ENCODE data around the gene PLCB3. TPM values are rescaled to one million over a fixed set of nuclear protein-coding genes. Genes with fewer than 3 reads are reported as not detected.

The PLCB3 gene
- total RNA-seq, result 10 to 100 TPM; 10.6 to 17.7 (median 12.1) TPM
- polyA plus RNA-seq, result 10 to 100 TPM; 23.4 to 52.8 (median 35.4) TPM

DNA sequence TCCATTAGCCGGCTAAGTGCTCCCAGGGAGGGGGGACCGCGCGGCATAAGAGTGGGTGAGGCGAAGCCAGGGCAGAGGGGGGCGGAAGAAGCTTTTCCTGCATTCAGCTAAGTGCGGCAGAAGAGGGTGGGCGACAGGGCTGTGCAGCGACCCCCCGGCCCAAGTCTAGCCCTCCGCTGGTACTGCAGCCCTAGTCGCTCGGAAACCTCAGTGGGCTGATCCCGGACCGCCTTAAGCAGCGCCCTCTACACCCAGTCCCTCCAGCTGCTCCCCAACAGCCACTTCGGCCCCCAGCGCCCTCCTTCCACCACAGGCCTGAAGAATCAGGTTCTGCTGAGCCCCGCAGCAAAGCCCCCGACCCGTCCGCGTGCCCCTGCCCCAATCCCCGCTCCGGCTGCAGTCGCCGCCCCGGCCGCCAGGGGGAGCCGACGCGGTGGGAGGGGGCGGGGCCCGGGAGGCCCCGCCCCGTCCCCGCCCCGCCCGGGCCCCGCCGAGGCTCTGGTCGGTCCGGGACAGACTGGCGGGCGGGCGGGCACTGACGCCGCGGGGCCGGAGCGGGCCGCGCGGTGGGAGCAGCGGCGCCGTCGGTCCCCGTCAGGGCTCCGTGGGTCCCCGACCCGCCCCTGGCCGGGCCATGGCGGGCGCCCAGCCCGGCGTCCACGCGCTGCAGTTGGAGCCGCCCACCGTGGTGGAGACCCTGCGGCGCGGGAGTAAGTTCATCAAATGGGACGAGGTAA lies at the start of gene PLCB3:
Gene PLCB3, plus strand, starts transcription at position 515 of the 737 bp plus-strand sequence. Its CDS starts 120 bp downstream, at position 635.
- Histone ChIP-seq H3K4me1 (peaks cover 0 to 49% (median 32%) of the 10 kb centered on the region in 4 donors), H3K9me3 (no peaks in the 10 kb centered on the region), H3K27ac (peak within 1 kb of the TSS; percentile 73 to 85 (median 79)), H3K36me3 (peaks cover 3 to 17% (median 11%) of the 10 kb centered on the region in 4 donors), H3K4me3 (peak within 1 kb of the TSS; percentile 68 to 93 (median 79)), H3K27me3 (no peaks in the 10 kb centered on the region)
- DNase-seq, result peak; percentile 79
- intact Hi-C loops (cut with DNase I), result no loop called here
- TF ChIP-seq POLR2A (IDR thresholded peaks at IDR 0.05), result no peak
- TF ChIP-seq POLR2AphosphoS5 (IDR thresholded peaks at IDR 0.05), result peak in 2 of 4 donors; percentile 39 to 43
- TF ChIP-seq, protein P1, sequence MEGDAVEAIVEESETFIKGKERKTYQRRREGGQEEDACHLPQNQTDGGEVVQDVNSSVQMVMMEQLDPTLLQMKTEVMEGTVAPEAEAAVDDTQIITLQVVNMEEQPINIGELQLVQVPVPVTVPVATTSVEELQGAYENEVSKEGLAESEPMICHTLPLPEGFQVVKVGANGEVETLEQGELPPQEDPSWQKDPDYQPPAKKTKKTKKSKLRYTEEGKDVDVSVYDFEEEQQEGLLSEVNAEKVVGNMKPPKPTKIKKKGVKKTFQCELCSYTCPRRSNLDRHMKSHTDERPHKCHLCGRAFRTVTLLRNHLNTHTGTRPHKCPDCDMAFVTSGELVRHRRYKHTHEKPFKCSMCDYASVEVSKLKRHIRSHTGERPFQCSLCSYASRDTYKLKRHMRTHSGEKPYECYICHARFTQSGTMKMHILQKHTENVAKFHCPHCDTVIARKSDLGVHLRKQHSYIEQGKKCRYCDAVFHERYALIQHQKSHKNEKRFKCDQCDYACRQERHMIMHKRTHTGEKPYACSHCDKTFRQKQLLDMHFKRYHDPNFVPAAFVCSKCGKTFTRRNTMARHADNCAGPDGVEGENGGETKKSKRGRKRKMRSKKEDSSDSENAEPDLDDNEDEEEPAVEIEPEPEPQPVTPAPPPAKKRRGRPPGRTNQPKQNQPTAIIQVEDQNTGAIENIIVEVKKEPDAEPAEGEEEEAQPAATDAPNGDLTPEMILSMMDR (IDR thresholded peaks at IDR 0.05), result peak; percentile 64 to 90 (median 71)
- TF ChIP-seq EP300 (IDR thresholded peaks at IDR 0.05), result no peak
- 1% methylated on average over 75 of the region's 75 CpGs for WGBS, 2 donors

DNA sequence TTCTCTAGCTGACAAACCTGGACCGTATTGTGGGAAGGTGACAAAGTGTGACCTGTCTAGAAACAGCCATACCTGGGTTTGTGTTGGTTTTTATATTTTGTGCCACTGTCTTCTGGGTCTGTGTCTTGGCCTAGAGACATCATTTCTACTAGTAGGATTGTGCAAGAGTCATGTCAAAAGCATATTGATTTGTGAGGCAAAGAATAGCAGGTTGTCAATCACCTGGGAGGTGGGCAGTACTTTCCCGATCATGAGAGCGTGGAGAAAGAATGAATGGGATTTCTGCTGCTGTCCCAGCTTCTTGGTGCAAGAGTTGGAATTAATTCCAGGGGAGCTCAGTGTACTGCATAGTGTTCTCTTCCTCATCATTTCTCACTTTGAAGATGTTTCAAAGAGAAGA lies 49.8 kb upstream of the PLCB3 start:
- Histone ChIP-seq H3K4me3 (no peak overlapping the region), H3K36me3 (peaks cover 50 to 90% (median 65%) of the 10 kb centered on the region in 4 donors), H3K4me1 (peaks cover 0 to 14% (median 12%) of the 10 kb centered on the region in 4 donors), H3K27me3 (no peaks in the 10 kb centered on the region), H3K27ac (no peak overlapping the region), H3K9me3 (no peaks in the 10 kb centered on the region)
- WGBS, 2 donors, result 89 to 90% methylated on average over 3 of the region's 3 CpGs
- TF ChIP-seq POLR2A (IDR thresholded peaks at IDR 0.05) (no peak), EP300 (IDR thresholded peaks at IDR 0.05) (no peak), POLR2AphosphoS5 (IDR thresholded peaks at IDR 0.05) (no peak)
- intact Hi-C loops (cut with DNase I), result no loop called here
- no peak for DNase-seq

DNA sequence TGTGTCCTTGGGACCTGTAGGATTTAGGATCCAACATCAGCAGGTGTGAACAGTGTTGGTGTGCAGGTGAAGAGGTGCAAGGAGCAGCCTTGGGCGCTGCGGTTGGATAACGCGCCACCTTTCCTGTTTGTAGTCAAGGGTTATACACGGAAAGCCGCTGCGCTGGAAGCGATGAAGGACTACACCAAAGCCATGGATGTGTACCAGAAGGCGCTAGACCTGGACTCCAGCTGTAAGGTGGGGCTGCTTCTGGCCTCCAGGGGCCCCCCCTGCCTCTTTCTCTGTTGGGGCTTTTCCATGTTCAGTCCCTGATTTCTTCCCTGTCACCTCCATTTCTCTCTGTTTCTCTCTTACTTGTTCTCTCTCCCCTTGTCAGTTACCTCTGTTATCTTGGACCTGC lies 48.3 kb upstream of the PLCB3 start:
- intact Hi-C loops (cut with DNase I), result no loop called here
- peaks cover 38 to 76% (median 51%) of the 10 kb centered on the region in 4 donors for H3K36me3 ChIP-seq

DNA sequence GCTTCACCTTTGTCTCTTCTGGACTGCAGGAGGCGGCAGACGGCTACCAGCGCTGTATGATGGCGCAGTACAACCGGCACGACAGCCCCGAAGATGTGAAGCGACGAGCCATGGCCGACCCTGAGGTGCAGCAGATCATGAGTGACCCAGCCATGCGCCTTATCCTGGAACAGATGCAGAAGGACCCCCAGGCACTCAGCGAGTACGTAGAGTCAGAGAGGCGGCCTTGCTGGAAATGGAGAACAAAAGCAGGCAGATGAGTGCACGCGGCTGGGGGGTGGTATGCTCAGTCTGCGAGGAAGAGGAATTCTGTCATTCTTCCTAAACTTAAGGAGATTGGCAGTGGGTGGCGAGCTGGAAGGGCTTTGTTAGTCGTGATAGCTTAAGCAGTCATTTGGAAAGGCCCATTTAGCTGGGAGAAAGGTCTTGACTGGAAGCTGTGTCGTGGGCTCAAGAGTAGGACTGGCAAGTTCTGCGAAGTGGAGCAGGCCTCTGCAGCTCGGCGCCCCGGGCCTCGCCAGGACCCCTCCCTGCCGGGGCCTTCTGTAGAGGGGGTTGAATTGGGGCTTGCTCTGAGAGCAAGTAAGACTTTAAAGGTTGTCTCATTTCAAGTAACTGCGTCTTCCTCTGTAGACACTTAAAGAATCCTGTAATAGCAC lies 47.8 kb upstream of the PLCB3 start:
- peak overlapping the region in 2 of 4 donors; percentile 25 to 58 for H3K27ac ChIP-seq
- DNase-seq, result no peak
- TF ChIP-seq, protein P1 (IDR thresholded peaks at IDR 0.05), result no peak
- no peak for TF ChIP-seq POLR2A (IDR thresholded peaks at IDR 0.05)
- no peak for TF ChIP-seq POLR2AphosphoS5 (IDR thresholded peaks at IDR 0.05)
- TF ChIP-seq EP300 (IDR thresholded peaks at IDR 0.05), result no peak
- intact Hi-C loops (cut with DNase I), result loop anchor here (1.0 kb wide), 1 partner anchor 101 kb away; no protein-coding TSS in a partner anchor
- peaks cover 35 to 70% (median 45%) of the 10 kb centered on the region in 4 donors for H3K36me3 ChIP-seq
- 92 to 93% methylated on average over 27 of the region's 27 CpGs for WGBS, 2 donors
- no peak overlapping the region for H3K4me3 ChIP-seq
- H3K27me3 ChIP-seq, result no peaks in the 10 kb centered on the region
- H3K9me3 ChIP-seq, result no peaks in the 10 kb centered on the region
- peaks cover 0 to 30% (median 18%) of the 10 kb centered on the region in 4 donors for H3K4me1 ChIP-seq

More for the DNA sequence above, 48.3 kb upstream of the PLCB3 start:
- Histone ChIP-seq H3K27ac (no peak overlapping the region), H3K9me3 (no peaks in the 10 kb centered on the region), H3K4me1 (peaks cover 0 to 25% (median 13%) of the 10 kb centered on the region in 4 donors), H3K27me3 (no peaks in the 10 kb centered on the region), H3K4me3 (no peak overlapping the region)
- 95 to 98% methylated on average over 9 of the region's 9 CpGs for WGBS, 2 donors
- no peak for TF ChIP-seq EP300 (IDR thresholded peaks at IDR 0.05)
- TF ChIP-seq, protein P1 (IDR thresholded peaks at IDR 0.05), result no peak
- TF ChIP-seq POLR2A (IDR thresholded peaks at IDR 0.05), result no peak
- no peak for TF ChIP-seq POLR2AphosphoS5 (IDR thresholded peaks at IDR 0.05)
- DNase-seq, result no peak

DNA sequence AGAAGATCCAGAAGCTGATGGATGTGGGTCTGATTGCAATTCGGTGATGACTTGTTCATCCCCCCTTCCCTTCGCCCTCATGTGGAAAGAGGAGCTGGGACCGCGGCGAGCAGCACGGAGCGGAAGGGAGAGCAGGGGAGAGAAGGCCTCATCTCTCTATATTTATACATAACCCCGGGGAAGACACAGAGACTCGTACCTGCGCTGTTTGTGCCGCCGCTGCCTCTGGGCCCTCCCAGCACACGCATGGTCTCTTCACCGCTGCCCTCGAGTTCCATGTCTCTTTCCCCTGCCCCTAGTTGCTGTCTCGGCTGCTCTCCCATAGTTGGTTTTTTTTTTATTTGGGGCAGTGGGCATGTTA lies 47.3 kb upstream of the PLCB3 start:
- peaks cover 30 to 65% (median 41%) of the 10 kb centered on the region in 4 donors for H3K36me3 ChIP-seq
- TF ChIP-seq POLR2A (IDR thresholded peaks at IDR 0.05) (no peak), EP300 (IDR thresholded peaks at IDR 0.05) (no peak)
- H3K9me3 ChIP-seq, result no peaks in the 10 kb centered on the region
- H3K27ac ChIP-seq, result peak overlapping the region in 2 of 4 donors; percentile 25 to 58
- no peak for DNase-seq
- no peak overlapping the region for H3K4me3 ChIP-seq
- intact Hi-C loops (cut with DNase I), result loop anchor here (1.0 kb wide), 1 partner anchor 100 kb away; no protein-coding TSS in a partner anchor
- 77 to 84% methylated on average over 16 of the region's 16 CpGs for WGBS, 2 donors
- H3K4me1 ChIP-seq, result peaks cover 0 to 32% (median 18%) of the 10 kb centered on the region in 4 donors
- H3K27me3 ChIP-seq, result no peaks in the 10 kb centered on the region

Measured in sigmoid colon (tissue), 7 donors.